GM19025 (cell line): ENCODE results near the gene ZNF592.

Experiments
- ATAC-seq: cut with Tn5 transposase; IDR thresholded peaks from one replicate; pipeline ENCODE4 v1.9.1; 2021; ENCODE audit warnings: mild to moderate bottlenecking, low read depth, moderate library complexity; ENCODE audit not compliant: unreplicated experiment

ZNF592 gene

GRCh38 chr15:84823282-84823878 lies 75.0 kb downstream of the ZNF592 start:
- ATAC-seq: no peak

GRCh38 chr15:84824260-84825007 lies 76.0 kb downstream of the ZNF592 start:
- no peak for ATAC-seq

- no peak for ATAC-seq
Observed at GRCh38 chr15:84826369-84826823, 78.0 kb downstream of the ZNF592 start.

- no peak for ATAC-seq
Observed at GRCh38 chr15:84827246-84827645, 78.9 kb downstream of the ZNF592 start.

- ATAC-seq: no peak
Observed at GRCh38 chr15:84828086-84828908, 79.9 kb downstream of the ZNF592 start.

GRCh38 chr15:84829428-84829827 lies 81.0 kb downstream of the ZNF592 start:
- no peak for ATAC-seq

GRCh38 chr15:84830036-84830435 lies 81.6 kb downstream of the ZNF592 start:
- no peak for ATAC-seq

GRCh38 chr15:84831028-84831427 lies 82.6 kb downstream of the ZNF592 start:
- no peak for ATAC-seq

- no peak for ATAC-seq
Observed at GRCh38 chr15:84831613-84832012, 83.2 kb downstream of the ZNF592 start.

- ATAC-seq: no peak
Observed at GRCh38 chr15:84832448-84833040, 84.2 kb downstream of the ZNF592 start.

GRCh38 chr15:84833447-84834228 lies 85.2 kb downstream of the ZNF592 start:
- no peak for ATAC-seq

- ATAC-seq: no peak
Observed at GRCh38 chr15:84834229-84834955, 86.0 kb downstream of the ZNF592 start.

- no peak for ATAC-seq
Observed at GRCh38 chr15:84834969-84835368, 86.6 kb downstream of the ZNF592 start.

GRCh38 chr15:84835661-84836337 lies 87.4 kb downstream of the ZNF592 start:
- ATAC-seq: no peak

GRCh38 chr15:84836844-84837243 lies 88.5 kb downstream of the ZNF592 start:
- no peak for ATAC-seq

GRCh38 chr15:84839714-84840113 lies 91.3 kb downstream of the ZNF592 start:
- ATAC-seq: no peak

GRCh38 chr15:84840255-84840654 lies 91.9 kb downstream of the ZNF592 start:
- no peak for ATAC-seq

GRCh38 chr15:84840741-84841429 lies 92.5 kb downstream of the ZNF592 start:
- no peak for ATAC-seq
